NCI-H2107 treated with DMSO at 0.1 percent for 48 hours (cell line): ENCODE measurements around the gene ANKRD36B.
"Not testable (repeated sequence)": the region's sequence is repeated elsewhere in the genome, so short reads cannot be mapped to it uniquely, and the experiment has no call there.

Experiments
- DNase-seq: peaks from one replicate; lab custom pipeline; 2025; ENCODE audit not compliant: unreplicated experiment; lab: John Stamatoyannopoulos, UW

The ANKRD36B gene

DNA sequence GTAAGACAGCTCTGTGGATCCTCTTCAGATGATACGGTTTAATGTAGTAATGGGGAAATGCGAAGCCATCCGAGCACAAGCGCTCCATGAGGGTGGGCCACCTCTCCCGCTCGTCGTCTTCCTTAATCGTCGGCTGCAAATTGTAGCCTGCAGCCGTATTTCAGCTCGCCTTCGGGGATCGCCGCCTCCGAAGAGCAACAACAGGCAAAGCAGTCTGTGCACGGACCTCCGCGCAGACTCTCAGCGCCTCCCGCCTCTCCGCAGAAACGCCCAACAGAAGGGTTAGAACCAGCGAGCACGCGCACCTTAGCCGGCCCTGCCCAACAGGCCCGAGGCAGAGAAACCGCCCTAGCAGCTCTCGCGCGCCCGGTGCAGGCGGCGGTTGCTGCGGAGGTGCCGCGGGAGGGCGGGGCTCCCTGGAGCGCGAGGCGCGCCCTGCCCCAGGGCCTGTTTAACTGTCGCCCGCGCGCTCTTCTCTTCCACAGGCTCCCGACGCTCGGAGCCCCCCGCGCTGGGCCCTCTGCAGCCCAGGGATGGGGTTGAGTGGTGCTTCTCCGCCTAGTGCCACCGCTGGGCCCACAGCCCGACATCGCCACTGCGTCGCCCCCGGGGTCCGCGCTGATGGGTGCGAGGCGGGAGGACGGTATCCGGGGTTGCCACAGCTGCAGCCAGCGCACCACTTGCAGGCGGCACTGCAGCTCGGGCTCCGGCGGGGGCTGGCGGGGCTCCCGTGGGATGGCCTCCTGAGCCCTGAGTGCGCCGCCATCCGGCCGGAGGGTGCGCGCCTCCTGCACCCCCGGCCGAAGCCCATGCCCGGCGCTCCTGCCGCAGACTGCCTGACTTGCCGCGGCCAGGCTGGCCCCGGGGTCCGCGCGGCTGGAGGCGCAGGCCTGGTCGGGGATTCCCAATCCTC lies at the start of gene ANKRD36B:
Gene ANKRD36B, minus strand, starts transcription at position 280 of the 913 bp plus-strand sequence. Its CDS starts 192 bp downstream, at position 88.
- DNase-seq: not testable (repeated sequence)

DNA sequence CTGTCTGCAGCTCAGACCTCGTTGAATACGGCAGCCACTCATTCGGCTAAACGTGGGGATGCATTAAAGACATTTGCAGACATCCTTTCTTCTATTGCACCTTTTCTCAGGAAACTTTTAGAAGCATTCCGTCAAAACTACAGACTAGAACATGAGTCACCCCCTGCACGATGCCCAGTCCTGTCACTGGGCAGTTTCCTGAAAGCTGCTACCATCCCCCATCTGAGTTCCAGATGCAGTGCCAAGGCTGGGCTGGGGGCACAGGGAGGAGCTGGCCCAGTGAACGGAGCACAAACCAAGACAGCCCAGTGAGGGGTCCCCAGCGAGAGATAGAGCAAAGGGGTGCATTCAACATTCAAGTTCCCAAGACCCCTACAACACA lies 36.4 kb upstream of the ANKRD36B start:
- not testable (repeated sequence) for DNase-seq

DNA sequence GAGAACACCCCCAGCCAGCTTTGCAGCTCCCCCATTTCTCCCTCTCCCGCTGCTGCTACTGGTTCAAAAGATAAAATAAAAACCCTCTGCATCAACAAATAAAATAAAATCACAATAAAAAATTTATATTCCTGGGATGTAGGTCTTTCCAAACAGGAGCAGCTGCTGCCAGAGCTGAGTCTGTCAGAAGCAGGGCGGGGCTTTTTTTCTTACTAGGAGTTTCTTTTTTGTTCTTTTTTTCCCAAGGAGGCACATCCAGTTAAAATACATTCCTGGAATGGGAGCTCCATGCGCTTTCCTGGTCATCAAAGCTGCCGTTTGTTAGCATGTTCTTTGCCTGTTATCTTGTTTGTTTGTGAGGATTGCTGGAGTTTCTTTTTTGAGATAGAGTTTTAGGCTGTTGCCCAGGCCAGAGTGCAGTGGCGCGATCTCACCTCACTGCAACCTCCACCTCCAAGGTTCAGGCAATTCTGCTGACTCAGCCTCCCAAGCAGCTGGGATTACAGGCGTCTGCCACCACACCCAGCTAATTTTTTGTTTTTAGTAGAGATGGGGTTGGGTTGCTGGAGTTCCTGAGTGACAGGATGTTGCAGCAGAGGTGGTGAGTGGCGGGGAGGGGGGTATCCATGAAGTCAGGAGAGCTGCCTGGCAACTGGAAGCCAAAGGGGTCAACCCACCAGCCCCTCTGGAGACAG lies 35.8 kb upstream of the ANKRD36B start:
- not testable (repeated sequence) for DNase-seq

DNA sequence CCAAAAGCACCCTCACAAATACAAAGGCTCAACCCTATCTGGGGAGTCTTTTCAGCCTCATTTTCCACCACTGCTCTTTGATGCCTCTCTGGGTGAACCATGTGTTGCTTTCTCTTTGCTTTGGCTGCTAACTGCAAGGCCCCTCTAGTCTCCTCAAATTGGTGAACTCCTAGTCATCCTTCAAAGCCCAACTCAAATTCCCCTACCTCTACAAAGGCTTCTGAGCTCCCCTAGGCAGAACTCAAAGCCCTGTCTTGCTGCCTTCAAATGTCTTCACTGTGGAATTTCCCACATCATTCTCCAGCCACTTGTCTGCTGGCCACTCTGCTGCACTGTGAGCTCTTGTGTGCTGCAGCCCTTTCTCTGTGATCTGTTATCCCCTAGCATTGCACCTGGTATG lies 33.3 kb upstream of the ANKRD36B start:
- not testable (repeated sequence) for DNase-seq

DNA sequence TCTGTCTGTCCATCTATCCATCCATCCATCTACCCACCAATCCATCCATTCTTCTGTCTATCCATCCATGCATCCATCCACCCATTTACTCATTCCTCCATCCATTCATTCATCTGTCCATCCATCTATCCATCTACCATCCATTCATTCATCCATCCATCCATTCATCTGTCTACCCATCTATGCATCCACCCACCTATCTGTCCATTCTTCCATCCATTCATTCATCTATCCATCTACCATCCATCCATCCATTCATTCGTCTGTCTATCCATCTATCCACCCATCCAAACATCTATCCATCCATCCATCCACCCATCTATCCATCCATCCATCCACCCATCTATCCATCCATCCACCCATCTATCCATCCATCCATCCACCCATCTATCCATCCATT lies 30.8 kb upstream of the ANKRD36B start:
- not testable (repeated sequence) for DNase-seq

DNA sequence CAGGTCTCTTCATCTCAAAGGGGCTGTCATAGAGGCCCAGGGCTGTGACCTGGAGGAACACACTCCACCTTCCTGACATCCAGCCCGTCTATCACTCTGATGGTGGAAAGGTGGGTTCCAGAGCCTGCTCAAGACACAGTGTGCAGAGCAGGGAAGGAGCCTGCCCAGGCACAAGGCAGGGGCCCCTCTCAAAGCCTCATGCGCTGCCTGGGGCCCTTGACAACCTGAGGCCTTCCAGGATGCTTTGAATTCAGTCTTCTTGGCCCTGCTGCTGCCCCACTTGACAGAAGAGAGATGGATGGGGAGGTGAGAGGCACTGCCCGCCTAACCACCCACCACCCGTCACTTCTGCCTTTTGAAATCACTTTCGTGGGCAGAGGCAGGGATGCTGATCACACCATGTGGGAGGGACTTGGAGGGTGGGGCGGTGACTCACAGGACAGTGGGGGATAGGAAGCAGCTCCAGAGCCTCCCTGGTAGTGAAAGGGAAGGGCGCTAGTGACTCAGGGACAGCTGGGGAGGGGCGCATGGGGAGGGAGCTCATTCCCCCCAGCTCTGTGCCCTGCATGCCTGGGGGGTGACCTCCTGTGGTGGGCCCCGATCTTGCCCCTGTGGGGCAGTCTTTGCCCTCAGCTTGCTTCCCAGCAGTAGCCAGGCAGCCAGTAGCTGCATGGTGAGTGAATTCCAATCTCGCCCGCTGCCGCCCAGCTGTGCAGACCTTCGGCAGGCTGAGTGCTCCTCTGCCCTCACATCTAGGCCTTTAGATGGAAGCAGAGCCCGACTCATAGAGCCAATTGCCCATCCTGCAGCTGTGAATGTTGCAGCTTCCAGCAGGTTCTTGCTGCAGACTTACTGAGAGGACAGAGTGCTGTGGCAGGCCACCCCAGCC lies 29.5 kb upstream of the ANKRD36B start:
- not testable (repeated sequence) for DNase-seq

DNA sequence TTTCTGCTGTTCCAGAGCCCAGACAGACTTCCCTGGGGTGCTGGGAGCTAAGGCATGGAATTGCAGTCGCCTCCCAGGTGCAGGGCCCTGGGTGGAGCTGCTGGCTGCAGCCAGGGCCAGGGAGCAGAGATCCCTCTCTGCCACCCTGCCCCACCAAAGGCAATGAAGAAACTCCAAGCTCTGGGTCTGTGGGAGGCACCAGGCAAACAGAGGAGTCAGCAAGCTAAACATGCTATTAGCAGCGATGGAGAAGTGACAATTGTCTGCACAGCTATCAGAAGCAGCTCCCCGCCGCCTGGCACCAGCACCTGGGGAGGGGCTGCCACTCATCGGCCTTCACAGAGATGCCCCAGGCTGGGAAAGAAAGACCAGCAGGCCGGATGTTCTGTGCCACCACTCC lies 28.2 kb upstream of the ANKRD36B start:
- DNase-seq: no peak

DNA sequence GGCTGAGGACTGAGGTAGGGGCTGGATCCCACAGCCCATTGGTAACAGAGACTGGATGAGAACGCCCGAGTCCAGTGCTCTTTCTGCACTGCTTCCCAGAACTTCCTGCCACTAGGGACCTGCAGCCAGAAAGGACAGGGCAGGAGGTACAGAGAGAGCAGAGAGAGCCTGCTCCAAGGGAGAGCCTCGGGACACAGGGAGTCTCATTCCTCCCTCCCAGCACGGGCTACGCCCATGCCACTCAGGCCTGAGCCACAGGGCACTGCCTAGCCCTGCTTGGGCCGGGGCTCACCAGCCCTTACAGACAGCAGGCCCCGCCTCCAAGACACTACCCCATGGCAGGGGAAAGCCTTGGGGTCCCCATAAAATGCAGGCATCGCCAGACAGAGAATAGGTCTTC lies 26.1 kb upstream of the ANKRD36B start:
- DNase-seq: not testable (repeated sequence)

DNA sequence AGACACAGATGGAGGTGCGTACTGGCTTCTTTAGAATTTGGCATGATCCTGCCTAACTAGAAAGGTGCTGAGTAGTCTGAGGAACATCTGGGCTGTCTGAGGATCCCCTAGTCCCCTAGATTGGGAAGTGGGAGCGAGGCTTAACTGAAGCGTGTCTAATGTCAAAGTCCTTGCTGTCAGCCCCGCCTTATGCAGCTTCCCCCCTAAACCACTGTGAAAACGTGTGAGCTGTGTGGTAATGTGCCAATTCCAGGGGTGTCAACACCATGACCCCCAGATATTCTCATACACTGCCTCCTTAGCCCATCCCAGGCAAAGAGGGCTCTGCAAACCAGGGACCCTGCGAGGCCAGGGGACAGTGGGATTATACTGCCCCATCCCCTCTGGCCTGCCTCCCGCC lies 22.2 kb upstream of the ANKRD36B start:
- DNase-seq: not testable (repeated sequence)

DNA sequence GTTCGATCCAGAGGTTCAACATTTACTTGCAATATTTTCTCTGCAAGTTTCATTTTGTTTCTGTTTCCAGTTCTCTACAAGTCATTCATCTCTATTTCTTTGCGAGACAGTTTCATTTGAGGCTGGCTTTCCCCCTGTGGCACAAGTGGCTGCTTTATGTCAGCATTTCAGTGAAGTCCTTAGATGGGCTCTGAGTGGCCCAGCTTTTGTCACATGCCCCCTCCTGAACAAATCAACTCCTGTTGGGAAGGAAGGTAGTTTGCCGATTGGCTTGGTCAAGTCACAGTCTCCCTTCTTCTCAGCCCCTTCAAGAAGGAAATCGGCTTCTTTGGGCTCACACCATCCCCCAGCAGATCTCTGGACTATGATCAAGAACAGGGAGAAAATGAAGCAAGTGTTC lies 19.1 kb upstream of the ANKRD36B start:
- DNase-seq: not testable (repeated sequence)

DNA sequence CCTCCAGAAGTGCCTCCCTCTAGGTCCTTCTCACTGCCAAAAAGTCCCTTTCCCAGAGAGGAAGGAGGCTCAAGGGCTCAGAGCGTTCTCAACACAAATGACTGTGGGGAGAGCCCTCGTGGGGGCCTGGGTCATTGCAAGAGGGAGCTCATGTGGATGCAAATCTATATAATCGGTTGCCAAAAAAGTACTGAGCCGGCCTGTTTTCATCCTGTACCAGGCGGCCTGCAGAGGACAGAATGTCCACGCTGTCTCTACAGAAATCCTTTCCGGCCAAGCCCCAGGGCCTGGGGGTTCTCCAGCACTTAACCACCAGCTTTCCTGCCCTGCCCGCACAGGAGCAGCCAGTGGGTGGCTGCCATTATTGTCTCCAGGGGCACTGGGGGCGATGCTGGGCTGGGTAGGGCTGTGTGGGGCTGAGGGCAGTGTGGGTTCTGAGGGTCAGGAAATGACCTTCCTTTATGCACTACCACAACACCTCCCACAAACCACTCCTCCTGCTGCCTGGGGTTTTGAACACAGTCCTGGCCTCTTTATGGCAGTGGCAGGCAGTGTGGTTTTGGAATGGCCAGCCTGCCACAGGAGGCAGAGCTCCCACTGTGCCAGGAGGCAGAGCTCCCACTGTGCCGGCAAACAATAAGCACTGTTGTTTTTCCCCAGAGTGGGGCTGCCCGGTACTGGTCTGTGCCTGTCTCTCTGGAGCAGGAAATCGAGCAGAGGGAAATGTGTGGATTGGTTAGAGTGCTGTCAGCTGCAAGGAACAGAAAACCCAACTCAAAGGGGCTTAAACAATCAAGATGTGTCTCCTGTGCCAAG lies 16.1 kb upstream of the ANKRD36B start:
- not testable (repeated sequence) for DNase-seq

DNA sequence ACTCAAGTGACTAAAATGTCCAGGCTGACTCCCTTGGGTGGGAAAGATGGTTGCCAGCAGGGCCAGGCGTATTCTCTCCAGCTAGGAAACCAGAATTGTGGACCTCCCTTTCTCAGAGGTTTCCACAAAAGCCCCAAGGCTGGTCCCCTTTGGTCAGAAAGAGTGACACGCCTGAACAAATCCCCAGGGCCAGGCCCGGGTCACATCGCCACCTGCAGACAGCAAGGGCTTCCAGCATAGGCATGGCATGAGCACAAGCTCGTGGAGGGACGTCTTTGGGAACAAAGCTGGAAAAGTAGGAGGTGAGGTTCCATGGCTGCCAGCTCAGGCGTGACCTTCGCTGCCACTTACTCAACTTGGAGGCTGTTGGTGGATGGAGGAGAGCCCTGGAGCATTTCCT lies 15.4 kb upstream of the ANKRD36B start:
- DNase-seq: not testable (repeated sequence)

DNA sequence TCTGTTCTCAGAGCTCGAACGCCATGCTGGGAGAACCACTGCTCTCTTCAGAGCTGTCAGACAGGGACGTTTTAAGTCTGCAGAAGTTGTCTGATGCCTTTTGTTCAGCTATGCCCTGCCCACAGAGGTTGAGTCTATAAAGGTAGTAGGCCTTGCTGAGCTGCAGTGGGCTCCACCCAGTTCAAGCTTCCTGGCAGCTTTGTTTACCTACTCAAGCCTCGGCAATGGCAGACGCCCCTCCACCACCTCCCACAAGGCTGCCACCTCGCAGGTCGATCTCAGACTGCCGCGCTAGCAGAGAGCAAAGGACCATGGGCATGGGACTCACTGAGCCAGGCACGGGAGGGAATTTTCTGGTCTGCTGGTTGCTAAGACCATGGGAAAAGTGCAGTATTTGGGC lies 11.9 kb upstream of the ANKRD36B start:
- DNase-seq: not testable (repeated sequence)

DNA sequence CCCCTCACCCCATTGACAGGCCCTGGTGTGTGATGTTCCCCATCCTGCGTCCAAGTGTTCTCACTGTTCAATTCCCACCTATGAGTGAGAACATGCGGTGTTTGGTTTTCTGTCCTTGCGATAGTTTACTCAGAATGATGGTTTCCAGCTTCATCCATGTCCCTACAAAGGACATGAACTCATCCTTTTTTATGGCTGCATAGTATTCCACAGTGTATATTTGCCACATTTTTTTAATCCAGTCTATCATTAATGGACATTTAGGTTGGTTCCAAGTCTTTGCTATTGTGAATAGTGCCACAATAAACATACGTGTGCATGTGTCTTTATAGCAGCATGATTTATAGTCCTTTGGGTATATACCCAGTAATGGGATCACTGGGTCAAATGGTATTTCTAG lies 6.5 kb upstream of the ANKRD36B start:
- DNase-seq: not testable (repeated sequence)

DNA sequence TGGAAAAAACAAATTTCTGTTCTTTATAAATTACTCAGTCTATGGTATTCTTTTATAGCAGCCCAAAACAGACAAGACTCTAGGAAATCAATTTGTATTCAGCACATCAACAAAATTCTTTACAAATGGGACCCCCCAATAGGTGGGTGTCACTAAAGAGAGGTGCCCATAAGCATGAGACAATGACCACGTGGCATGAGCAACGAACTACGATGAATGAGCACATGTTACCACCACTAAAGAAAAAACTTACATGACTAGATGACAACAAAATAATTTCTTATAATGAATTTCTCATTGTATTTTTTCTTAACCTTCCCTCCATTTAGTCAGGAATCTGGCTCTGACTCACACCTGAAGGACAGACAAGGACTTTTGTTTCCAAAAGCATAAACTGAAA lies 3.8 kb upstream of the ANKRD36B start:
- DNase-seq: not testable (repeated sequence)

DNA sequence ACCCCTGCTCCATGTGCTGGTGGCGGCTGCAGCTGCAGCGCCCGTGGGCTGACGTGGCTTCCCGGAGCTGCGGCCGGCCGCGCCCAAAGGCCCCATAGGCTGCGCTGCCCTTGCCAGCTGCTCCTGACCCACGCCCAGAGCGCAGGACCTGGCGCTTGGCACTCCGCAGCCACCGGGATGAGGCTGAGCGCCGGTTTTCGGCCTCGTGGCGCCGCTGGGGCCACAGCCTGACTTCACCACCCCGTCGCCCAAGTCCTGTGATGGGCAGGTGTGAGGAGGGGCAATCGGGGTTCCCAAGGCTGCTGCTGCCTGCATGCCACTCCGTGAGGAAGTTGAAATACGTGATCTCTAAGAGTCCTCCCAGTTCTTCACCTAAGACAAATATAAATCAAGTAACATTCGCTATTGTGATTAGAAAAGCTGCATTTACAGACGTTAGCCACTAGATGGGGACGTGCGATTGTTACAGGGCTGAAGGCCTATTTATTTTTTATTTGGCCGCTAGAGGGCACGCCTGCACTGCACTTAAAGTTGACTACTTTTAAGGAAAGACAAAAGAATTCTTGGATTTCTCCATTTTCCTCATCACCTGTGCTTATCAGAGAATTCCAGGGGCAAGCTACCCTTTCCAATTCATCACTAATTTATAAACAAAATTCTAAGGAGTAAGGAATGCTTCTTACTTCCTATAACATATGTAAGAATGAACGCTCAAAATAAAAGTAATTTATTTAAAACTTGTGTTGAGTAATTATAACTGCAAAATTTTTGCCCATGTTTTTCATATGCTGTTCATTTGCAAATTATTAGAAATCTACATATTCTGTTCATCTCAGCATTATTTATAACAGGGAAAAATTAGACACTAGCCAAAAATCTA lies 1.1 kb upstream of the ANKRD36B start:
- DNase-seq: not testable (repeated sequence)

DNA sequence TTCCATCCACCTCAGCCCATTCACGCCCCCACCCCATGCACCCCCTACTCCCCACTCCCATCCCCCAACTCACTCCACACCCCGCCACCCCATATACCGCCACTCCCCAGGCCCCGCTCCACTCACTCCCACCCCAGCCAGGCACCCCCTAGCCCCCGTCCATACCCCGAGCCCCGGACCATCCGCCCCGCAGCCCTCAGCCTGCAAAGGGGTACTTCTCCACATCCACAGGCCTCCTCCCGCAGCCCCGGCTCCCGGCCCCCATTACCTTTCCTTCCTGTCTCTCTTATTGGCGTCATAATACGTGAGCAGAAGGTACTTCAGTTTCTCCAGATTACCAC lies 450 bp downstream of the ANKRD36B start:
- DNase-seq: not testable (repeated sequence)

DNA sequence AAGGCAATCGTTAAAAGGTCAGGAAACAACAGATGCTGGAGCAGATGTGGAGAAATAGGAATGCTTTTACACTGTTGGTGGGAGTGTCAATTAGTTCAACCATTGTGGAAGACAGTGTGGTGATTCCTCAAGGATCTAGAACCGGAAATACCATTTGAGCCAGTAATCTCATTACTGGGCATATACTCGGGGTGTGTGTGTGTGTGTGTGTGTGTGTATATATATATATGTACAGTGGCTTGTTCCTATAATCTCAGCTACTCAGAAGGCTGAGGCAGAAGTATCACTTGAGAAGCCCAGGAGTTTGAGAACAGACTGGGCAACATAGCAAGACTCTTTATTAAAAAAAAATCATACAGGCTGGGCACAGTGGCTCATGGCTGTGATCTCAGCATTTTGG lies 24.0 kb downstream of the ANKRD36B start:
- DNase-seq: not testable (repeated sequence)

DNA sequence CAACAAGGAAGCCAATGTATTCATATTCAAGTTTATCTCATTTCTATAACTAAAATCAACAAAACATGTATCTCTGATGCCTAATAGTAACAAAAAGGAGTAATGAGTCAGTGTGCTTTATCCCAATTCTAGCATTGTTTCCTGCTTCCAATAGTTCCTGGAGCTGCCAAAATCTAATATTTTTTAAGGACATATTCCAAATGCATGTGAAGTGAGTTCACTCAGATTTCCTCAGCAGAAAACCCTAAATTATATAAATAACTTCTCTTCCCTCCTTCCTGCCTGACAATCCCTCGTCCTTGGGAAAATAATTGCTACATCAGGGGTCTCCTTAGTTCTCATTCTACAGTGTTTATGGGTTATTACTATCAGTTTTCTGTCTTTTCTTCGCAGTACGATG lies 37.3 kb downstream of the ANKRD36B start:
- DNase-seq: not testable (repeated sequence)
